HCT116 (cell line): Measurements from ENCODE around the gene SEM1. TPM values are rescaled to one million over a fixed set of nuclear protein-coding genes. Genes with fewer than 3 reads are reported as not detected.

Experiments used
- ATAC-seq: fragments of 200-7000 bp; cut with Tn5 transposase; 2 replicates; pipeline ENCODE4 v1.9.1; 2020; ENCODE audit warnings: mild to moderate bottlenecking, moderate library complexity
- BruUV-seq: library from RNA; stranded (reverse); fragments of 400-500 nt; replicated peaks from 2 replicates; lab custom pipeline; 2021; lab: Mats Ljungman, UMichigan
- CTCF ChIA-PET: fragments of 300-600 bp; sonication (Branson Sonifier 250); formaldehyde crosslinking; loops from one replicate; lab custom pipeline; 2021; ENCODE audit warnings: antibody characterized with exemption; lab: Charles Lee
- POLR2A ChIA-PET: fragments of 300-600, 350-600 bp; sonication (Branson Sonifier 250); formaldehyde crosslinking; loops from one replicate; lab custom pipeline; 2021; ENCODE audit warnings: antibody characterized with exemption; lab: Charles Lee
- RAD21 ChIA-PET, 2 experiments: fragments of 300-600 bp; sonication (Branson Sonifier 250); formaldehyde crosslinking; loops; one replicate each; lab custom pipeline; 2023; ENCODE audit warnings: low total read pairs in 2 of 2; ENCODE audit not compliant: uncharacterized antibody in 2 of 2, unreplicated experiment in 2 of 2, low non-redundant PET in 1 of 2; lab: Charles Lee
- DNase-seq: peaks from one replicate; pipeline ENCODE4 v3.0.0-alpha.2; 2010; ENCODE audit warnings: low read depth, low spot score
- H2AFZ ChIP-seq: fragments of 200-600 bp; shearing (Covaris generic), sonication (generic); 2 replicates; pipeline ENCODE4 v1.6.1; 2017; ENCODE audit warnings: low read depth, mixed run types, mixed read lengths, antibody characterized with exemption, low read length; ENCODE audit not compliant: poor library complexity, severe bottlenecking
- H3K27ac ChIP-seq: 2 replicates; pipeline ENCODE4 v1.5.1; 2012; ENCODE audit warnings: low read depth, low read length
- H3K27me3 ChIP-seq: fragments of 200-600 bp; sonication (generic); 2 replicates; pipeline ENCODE4 v1.6.1; 2016; ENCODE audit warnings: mixed run types, low read length, mixed read lengths; ENCODE audit not compliant: insufficient read depth
- H3K36me3 ChIP-seq, 2 experiments: fragments of 200-500 bp in 1 of 2; fragments of 200-600 bp in 1 of 2; sonication (Bioruptor generic) in 1 of 2; sonication (generic) in 1 of 2; 2 replicates each; pipeline versions ENCODE4 v1.5.1 to v1.6.1; 2014 to 2016; ENCODE audit warnings: low read length in 2 of 2, inconsistent platforms in 1 of 2, mixed read lengths in 1 of 2, mixed run types in 1 of 2; ENCODE audit not compliant: insufficient read depth in 2 of 2, control insufficient read depth in 1 of 2
- H3K4me1 ChIP-seq, 2 experiments: fragments of 200-600 bp in 1 of 2; sonication (generic) in 1 of 2; 2 replicates each; pipeline versions ENCODE4 v1.5.1 to v1.6.1; 2012 to 2017; ENCODE audit warnings: low read length in 2 of 2, inconsistent platforms in 1 of 2, mild to moderate bottlenecking in 1 of 2, mixed read lengths in 1 of 2, mixed run types in 1 of 2, moderate library complexity in 1 of 2; ENCODE audit not compliant: insufficient read depth in 2 of 2, control insufficient read depth in 1 of 2
- H3K4me2 ChIP-seq: fragments of 200-600 bp; sonication (generic); 2 replicates; pipeline ENCODE4 v1.6.1; 2017; ENCODE audit warnings: mixed run types, low read length, mixed read lengths
- H3K4me3 ChIP-seq, 2 experiments: fragments of 200-600 bp in 1 of 2; sonication (generic) in 1 of 2; replicated peaks in 1 of 2; 2 replicates each; pipeline ENCODE4 v1.5.1; 2011 to 2016; ENCODE audit warnings: low read length in 2 of 2, control low read depth in 1 of 2, low read depth in 1 of 2, mild to moderate bottlenecking in 1 of 2, mixed read lengths in 1 of 2, mixed run types in 1 of 2
- H3K79me2 ChIP-seq: fragments of 200-600 bp; sonication (generic); 2 replicates; pipeline ENCODE4 v1.6.1; 2017; ENCODE audit warnings: mild to moderate bottlenecking, mixed run types, low read length, moderate library complexity, mixed read lengths; ENCODE audit not compliant: insufficient read depth
- H3K9ac ChIP-seq: fragments of 200-600 bp; sonication (generic); 2 replicates; pipeline ENCODE4 v1.6.1; 2016; ENCODE audit warnings: low read length, mixed read lengths
- H3K9me2 ChIP-seq: fragments of 200-600 bp; sonication (generic), shearing (Covaris generic); 2 replicates; pipeline ENCODE4 v1.6.1; 2017; ENCODE audit warnings: mixed run types, mild to moderate bottlenecking, moderate library complexity; ENCODE audit not compliant: insufficient read depth
- H3K9me3 ChIP-seq, 2 experiments: fragments of 200-500 bp in 1 of 2; fragments of 200-600 bp in 1 of 2; sonication (Bioruptor generic) in 1 of 2; sonication (generic) in 1 of 2; 2 replicates each; pipeline ENCODE4 v1.6.1; 2014 to 2017; ENCODE audit warnings: low read length in 2 of 2, mixed read lengths in 2 of 2, inconsistent platforms in 1 of 2, low read depth in 1 of 2, mild to moderate bottlenecking in 1 of 2, mixed run types in 1 of 2, moderate library complexity in 1 of 2; ENCODE audit not compliant: control insufficient read depth in 1 of 2, insufficient read depth in 1 of 2
- H4K20me1 ChIP-seq: fragments of 200-600 bp; sonication (generic), shearing (Covaris generic); 2 replicates; pipeline ENCODE4 v1.6.1; 2017; ENCODE audit warnings: mixed run types, mild to moderate bottlenecking, moderate library complexity; ENCODE audit not compliant: insufficient read depth
- CBX3 ChIP-seq: IDR thresholded peaks from 2 replicates; pipeline ENCODE4 v1.6.1; 2012; ENCODE audit warnings: low read depth
- EZH2 ChIP-seq: fragments of 200-600 bp; sonication (generic); IDR thresholded peaks from 2 replicates; pipeline ENCODE4 v1.6.1; 2017; ENCODE audit warnings: antibody characterized with exemption, mixed run types
- POLR2AphosphoS5 ChIP-seq: IDR thresholded peaks from 2 replicates; pipeline ENCODE4 v1.6.1; 2011; ENCODE audit warnings: mild to moderate bottlenecking, low read depth, low read length, moderate library complexity
- REST ChIP-seq: IDR thresholded peaks from 2 replicates; pipeline ENCODE4 v1.6.1; 2012; ENCODE audit warnings: low read depth
- SIN3A ChIP-seq: IDR thresholded peaks from 2 replicates; pipeline ENCODE4 v1.6.1; 2012; ENCODE audit warnings: low read depth
- YY1 ChIP-seq: IDR thresholded peaks from 2 replicates; pipeline ENCODE4 v1.6.1; 2011; ENCODE audit warnings: low read length, low read depth, moderate library complexity, mild to moderate bottlenecking; ENCODE audit not compliant: insufficient replicate concordance; ENCODE audit errors: extremely low read depth
- ZBTB33 ChIP-seq: IDR thresholded peaks from 2 replicates; pipeline ENCODE4 v1.6.1; 2011; ENCODE audit warnings: mild to moderate bottlenecking, low read length, moderate library complexity; ENCODE audit not compliant: insufficient replicate concordance; ENCODE audit errors: extremely low read depth
- intact Hi-C: fragments of 100-400 bp; cut with micrococcal nuclease; formaldehyde crosslinking; loops from 2 replicates; pipeline ENCODE4 v1.10.0; 2022
- total RNA-seq: library from RNA; stranded (reverse); gene quantifications from one replicate; pipeline ENCODE4 v1.2.1, GENCODE V29; 2021; ENCODE audit not compliant: unreplicated experiment

SEM1 gene
- total RNA-seq, 1 experiment from 2014 or later = 45.7 TPM

- CTCF ChIA-PET = no interaction called here
- H2AFZ ChIP-seq = no peak overlapping the region
- H3K9me2 ChIP-seq = no peaks in the 10 kb centered on the region
- ATAC-seq (no peak), DNase-seq (no peak)
- BruUV-seq = no TSS peak
- intact Hi-C loops = no loop called here
- RAD21 ChIA-PET = no interaction called here
- no peak overlapping the region for H3K4me3 ChIP-seq
- TF ChIP-seq YY1 = no peak
- TF ChIP-seq EZH2 = no peak
- no peak for TF ChIP-seq POLR2AphosphoS5
- no peak for TF ChIP-seq CBX3
- no peak for TF ChIP-seq SIN3A
- no peak for TF ChIP-seq ZBTB33
- POLR2A ChIA-PET = no interaction called here
- H3K79me2 ChIP-seq = no peaks in the 10 kb centered on the region
- no peak overlapping the region for H3K27ac ChIP-seq
- no peak overlapping the region for H3K4me2 ChIP-seq
- no peaks in the 10 kb centered on the region for H3K4me1 ChIP-seq
- H4K20me1 ChIP-seq = no peaks in the 10 kb centered on the region
- no peaks in the 10 kb centered on the region for H3K9me3 ChIP-seq
- H3K27me3 ChIP-seq = peaks cover 86% of the 10 kb centered on the region
- H3K9ac ChIP-seq = no peak overlapping the region
- H3K36me3 ChIP-seq = no peaks in the 10 kb centered on the region
Observed at GRCh38 chr7:96739609-96740008, 30.0 kb upstream of the SEM1 start.

- Histone ChIP-seq H3K27ac (no peak overlapping the region), H3K79me2 (no peaks in the 10 kb centered on the region), H4K20me1 (no peaks in the 10 kb centered on the region), H3K9me3 (no peaks in the 10 kb centered on the region), H2AFZ (no peak overlapping the region), H3K4me1 (no peaks in the 10 kb centered on the region), H3K36me3 (no peaks in the 10 kb centered on the region), H3K4me3 (no peak overlapping the region), H3K4me2 (no peak overlapping the region), H3K9ac (no peak overlapping the region), H3K27me3 (peaks cover 86% of the 10 kb centered on the region), H3K9me2 (no peaks in the 10 kb centered on the region)
- no TSS peak for BruUV-seq
- DNase-seq (no peak), ATAC-seq (no peak)
- TF ChIP-seq REST = no peak
- RAD21 ChIA-PET = no interaction called here
- intact Hi-C loops = no loop called here
- POLR2A ChIA-PET = no interaction called here
- CTCF ChIA-PET = no interaction called here
Observed at GRCh38 chr7:96739167-96739566, 29.5 kb upstream of the SEM1 start.
